NCI-H345 treated with DMSO at 0.1 percent for 48 hours (cell line): Measurements from ENCODE around the gene SRGAP3.

ENCODE experiments used
- DNase-seq: peaks from one replicate; lab custom pipeline; 2025; ENCODE audit not compliant: unreplicated experiment; lab: John Stamatoyannopoulos, UW

Gene SRGAP3

DNA sequence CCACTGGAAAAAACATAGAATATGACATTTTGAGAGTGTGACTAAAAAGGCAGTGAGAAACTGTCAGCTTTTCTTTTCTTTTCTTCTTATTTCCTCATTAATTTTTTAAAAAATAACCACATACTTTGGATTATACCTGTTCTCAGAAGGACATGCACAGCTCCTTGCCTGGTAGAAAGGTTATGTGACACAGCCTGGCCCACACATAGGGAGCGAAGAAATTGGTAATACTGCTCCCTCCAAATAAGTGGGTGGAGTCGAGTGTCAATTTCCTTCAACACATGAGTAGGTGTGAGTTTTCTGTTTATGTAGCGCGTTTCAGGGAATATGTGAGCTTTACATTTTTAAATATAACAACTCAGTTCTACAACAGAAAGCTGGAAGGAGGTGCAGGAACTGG is 257.2 kb downstream of the SRGAP3 start:
- no peak for DNase-seq

GRCh38 chr3:8990266-8991215 is 258.9 kb downstream of the SRGAP3 start:
- no peak for DNase-seq

GRCh38 chr3:8988791-8989558 is 260.5 kb downstream of the SRGAP3 start:
- DNase-seq: no peak

DNA sequence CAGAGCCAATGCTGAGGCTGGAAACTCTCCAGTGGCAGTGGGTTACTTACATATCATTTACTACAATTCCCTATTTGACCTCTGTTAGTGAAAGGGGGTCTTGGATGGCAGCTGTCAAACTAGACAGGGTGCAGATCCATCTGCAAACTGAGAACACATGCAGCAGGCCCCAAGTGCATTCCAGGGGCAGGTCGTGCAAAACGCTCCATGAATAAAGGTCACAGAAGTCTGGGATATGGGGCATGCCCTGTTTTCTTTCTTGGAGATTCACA is 261.1 kb downstream of the SRGAP3 start:
- no peak for DNase-seq

- no peak for DNase-seq
Observed at GRCh38 chr3:8987645-8988383, 261.6 kb downstream of the SRGAP3 start.

DNA sequence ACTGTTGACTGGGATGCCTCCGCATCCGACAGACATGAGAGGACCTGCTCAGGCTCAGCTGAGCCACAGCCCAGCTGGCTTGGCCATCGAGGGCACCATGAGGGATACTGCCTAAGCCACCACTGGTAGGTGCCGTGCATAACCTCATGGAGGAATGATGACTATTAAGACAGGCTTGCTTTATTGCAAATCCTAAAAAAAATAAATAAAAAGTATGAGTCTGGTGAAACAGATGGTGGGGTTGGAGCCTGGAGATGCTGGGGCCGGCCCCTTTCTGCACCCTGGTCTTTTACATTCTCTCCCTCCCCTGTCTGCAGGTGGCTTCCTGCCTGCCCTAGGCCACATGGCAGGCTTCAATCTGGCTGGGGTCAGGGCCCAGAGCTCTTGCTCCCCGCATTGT is 262.2 kb downstream of the SRGAP3 start:
- DNase-seq: no peak

- DNase-seq: no peak
Observed at GRCh38 chr3:8986741-8987140, 262.7 kb downstream of the SRGAP3 start.

- no peak for DNase-seq
Observed at GRCh38 chr3:8985876-8986275, 263.6 kb downstream of the SRGAP3 start.

DNA sequence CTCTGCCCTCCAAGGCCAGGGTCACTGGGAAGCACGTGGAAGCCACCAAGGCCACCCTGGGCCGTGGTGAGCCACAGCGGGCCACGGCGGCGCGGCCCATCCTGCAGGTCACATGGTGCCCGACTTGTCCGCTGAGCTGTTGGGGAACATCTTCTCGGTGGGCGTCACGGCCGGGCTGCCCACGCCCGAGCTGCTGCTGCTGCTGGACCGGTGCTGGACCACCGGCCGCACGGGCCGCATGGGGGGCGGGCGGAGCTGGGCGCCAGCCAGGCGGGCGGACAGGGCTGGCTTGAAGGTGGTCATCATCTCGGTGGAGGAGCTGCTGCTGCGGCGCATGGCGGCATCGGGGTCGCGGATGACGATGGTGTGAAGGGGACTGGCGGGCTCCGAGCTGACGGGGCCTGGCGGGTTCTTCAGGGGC is 264.0 kb downstream of the SRGAP3 start:
- no peak for DNase-seq

GRCh38 chr3:8984526-8984925 is 264.9 kb downstream of the SRGAP3 start:
- no peak for DNase-seq

- DNase-seq: no peak
Observed at GRCh38 chr3:8984081-8984480, 265.4 kb downstream of the SRGAP3 start.

GRCh38 chr3:8983591-8983990 is 265.9 kb downstream of the SRGAP3 start:
- DNase-seq: no peak

DNA sequence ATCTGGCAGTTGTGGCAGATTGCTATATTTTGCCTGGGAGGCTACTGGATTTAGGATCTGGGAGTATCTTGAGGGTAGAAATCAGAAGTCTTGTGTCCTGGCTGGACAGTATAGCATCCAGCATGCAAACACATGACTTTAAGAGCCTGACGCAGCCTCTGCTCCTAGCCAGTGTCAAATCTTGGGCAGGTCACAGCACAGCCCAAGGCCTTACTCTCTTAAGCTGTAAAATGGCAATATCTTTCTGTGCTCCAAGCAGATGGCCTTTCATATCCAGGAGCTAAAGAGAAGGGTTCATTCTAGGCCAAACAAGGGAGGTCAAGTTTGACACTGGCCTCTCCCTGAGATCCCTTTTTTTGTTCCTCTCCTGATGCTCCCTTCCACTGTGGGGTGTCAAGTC is 266.4 kb downstream of the SRGAP3 start:
- no peak for DNase-seq

GRCh38 chr3:8982509-8982908 is 266.9 kb downstream of the SRGAP3 start:
- no peak for DNase-seq

DNA sequence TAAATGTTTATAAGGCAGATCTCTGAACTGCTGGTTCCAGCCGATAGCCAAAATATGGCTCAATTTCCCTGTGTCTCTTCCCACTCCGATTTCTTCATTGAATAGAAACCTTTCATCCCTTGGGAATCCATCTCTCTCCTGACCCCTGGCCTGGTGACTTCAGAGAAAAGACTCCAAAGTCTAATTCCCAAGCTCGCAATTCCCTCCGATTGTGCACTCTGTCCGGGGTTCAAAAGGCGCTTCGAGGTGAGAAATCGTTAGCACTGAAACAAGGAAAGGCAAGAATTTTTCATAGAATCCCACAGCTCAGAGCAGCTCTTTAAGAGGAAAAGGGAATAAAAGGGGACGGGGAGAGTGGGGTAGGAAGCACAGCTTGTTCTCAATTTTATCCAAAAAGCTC is 267.7 kb downstream of the SRGAP3 start:
- DNase-seq: no peak

GRCh38 chr3:8981296-8981695 is 268.1 kb downstream of the SRGAP3 start:
- no peak for DNase-seq

DNA sequence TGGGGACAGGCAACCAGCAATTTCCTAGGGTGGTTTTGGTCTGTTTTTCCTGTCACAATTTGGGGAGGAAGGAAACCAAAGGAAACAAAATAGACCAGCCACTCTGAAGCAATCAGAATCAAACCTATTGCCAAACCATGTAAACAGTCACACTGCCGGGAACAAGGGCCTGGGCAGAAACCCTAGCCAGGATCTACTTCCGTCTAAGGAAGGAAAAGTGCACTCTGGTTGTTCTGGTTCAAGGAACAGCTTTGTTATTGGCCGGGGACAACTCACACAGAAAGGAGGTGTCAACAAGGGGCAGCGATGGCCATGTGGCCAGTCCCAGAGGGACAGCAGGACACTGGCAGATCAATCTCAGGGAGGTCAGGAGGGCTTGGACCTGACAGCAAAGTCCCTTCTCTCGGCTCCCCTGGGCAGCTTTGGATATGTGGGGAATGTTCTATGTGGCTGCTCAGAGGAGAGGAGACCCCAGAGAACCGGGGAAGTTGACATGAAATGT is 268.6 kb downstream of the SRGAP3 start:
- DNase-seq: no peak

DNA sequence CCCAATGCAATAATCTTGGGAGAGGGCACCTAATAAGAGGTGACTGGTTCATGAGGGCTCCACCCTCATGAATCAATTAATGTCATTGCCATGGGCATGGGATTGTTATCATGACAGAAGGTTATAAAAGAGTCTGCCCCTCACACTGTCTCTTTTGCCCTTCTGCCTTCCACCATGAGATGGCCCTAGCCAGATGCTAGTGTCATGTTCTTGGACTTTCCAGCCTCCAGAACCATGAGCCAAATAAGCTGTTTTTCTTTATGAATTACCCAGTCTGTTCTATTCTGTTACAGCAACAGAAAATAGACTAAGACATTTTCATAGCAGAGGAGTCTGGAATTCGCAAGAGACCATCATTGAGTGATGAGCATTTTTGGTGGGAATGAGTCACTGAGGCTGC is 270.2 kb downstream of the SRGAP3 start:
- no peak for DNase-seq

GRCh38 chr3:8978551-8978950 is 270.9 kb downstream of the SRGAP3 start:
- no peak for DNase-seq

GRCh38 chr3:8976540-8977182 is 272.8 kb downstream of the SRGAP3 start:
- no peak for DNase-seq
